Gastroesophageal sphincter (tissue), 3 donors: ENCODE results near the gene ORC3.

Experiments
- CTCF ChIP-seq, 4 experiments: fragments of 200-600 bp in 2 of 4; fragments of 450-650 bp in 2 of 4; sonication (generic) in 1 of 4; IDR thresholded peaks; one replicate each; pipeline ENCODE4 v1.5.1; 2017 to 2019; ENCODE audit warnings: antibody characterized with exemption in 4 of 4, mild to moderate bottlenecking in 2 of 4, moderate library complexity in 2 of 4
- EP300 ChIP-seq: sonication (generic); formaldehyde crosslinking; IDR thresholded peaks from one replicate; pipeline ENCODE4 v1.6.1; 2017; ENCODE audit warnings: antibody characterized with exemption, mild to moderate bottlenecking
- POLR2A ChIP-seq, 2 donors: fragments of 450-650 bp; IDR thresholded peaks; one replicate each; pipeline ENCODE4 v1.6.1; 2017; ENCODE audit warnings: antibody characterized with exemption in 2 of 2, mild to moderate bottlenecking in 2 of 2, moderate library complexity in 1 of 2

- TF ChIP-seq POLR2A (IDR thresholded peaks at IDR 0.05) (no peak), CTCF (IDR thresholded peaks at IDR 0.05) (no peak), EP300 (no peak)
These were observed 70.4 kb downstream of the ORC3 start for GRCh38 chr6:87660226-87660911.
